ACC112 (cell line): ENCODE measurements around the gene CTNNA3.

Experiments
- H2AFZ ChIP-seq: fragments of 200-600 bp; sonication (generic); one replicate; pipeline ENCODE4 v1.6.0; 2017; ENCODE audit warnings: antibody characterized with exemption, low read length; ENCODE audit not compliant: unreplicated experiment
- H3K27ac ChIP-seq: fragments of 200-600 bp; sonication (generic); 2 replicates; pipeline ENCODE4 v1.5.1; 2014; ENCODE audit warnings: low read depth, mild to moderate bottlenecking, antibody characterized with exemption, low read length, moderate library complexity
- H3K27me3 ChIP-seq: fragments of 200-600 bp; sonication (generic); 2 replicates; pipeline ENCODE4 v1.6.1; 2014; ENCODE audit warnings: mild to moderate bottlenecking, antibody characterized with exemption, low read length, moderate library complexity, mixed read lengths; ENCODE audit not compliant: insufficient read depth
- H3K36me3 ChIP-seq: fragments of 200-600 bp; sonication (generic); 2 replicates; pipeline ENCODE4 v1.6.1; 2016; ENCODE audit warnings: mild to moderate bottlenecking, antibody characterized with exemption, low read length, moderate library complexity, mixed read lengths; ENCODE audit not compliant: insufficient read depth
- H3K4me1 ChIP-seq: fragments of 200-600 bp; sonication (generic); one replicate; pipeline ENCODE4 v1.6.1; 2016; ENCODE audit warnings: low read length, mixed read lengths; ENCODE audit not compliant: insufficient read depth, unreplicated experiment, control insufficient read depth
- H3K4me3 ChIP-seq: fragments of 200-600 bp; sonication (generic); 2 replicates; pipeline ENCODE4 v1.5.1; 2014; ENCODE audit warnings: mild to moderate bottlenecking, low read depth, low read length
- H3K79me2 ChIP-seq: fragments of 200-600 bp; sonication (generic); one replicate; pipeline ENCODE4 v1.6.0; 2016; ENCODE audit warnings: low read length; ENCODE audit not compliant: control insufficient read depth, unreplicated experiment, insufficient read depth

Gene CTNNA3

GRCh38 chr10:67629461-67629971 lies 66.5 kb downstream of the CTNNA3 start:
- H3K4me3 ChIP-seq: no peak overlapping the region
- no peak overlapping the region for H3K27ac ChIP-seq
- no peaks in the 10 kb centered on the region for H3K36me3 ChIP-seq
- no peaks in the 10 kb centered on the region for H3K4me1 ChIP-seq
- H3K27me3 ChIP-seq: no peaks in the 10 kb centered on the region
- H2AFZ ChIP-seq: no peak overlapping the region
- H3K79me2 ChIP-seq: no peaks in the 10 kb centered on the region

DNA sequence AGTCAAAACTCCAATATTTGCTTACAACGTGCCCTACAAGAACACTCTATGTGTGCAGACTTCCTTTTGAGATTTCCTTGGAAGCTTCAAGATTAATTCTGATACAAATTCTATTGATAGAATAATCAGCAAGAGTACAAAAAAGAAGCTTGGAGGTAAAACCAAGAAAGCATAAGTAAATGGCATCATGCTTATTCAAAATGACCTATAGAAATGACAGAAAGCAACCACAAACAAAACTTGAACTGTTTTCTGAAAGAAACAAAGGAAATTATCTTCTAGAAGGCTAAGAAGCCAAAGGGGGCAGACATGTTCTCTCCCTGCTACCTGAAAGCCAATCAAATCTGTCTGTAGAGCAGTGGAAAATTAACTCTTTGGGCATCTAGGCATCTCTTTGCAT lies 73.0 kb downstream of the CTNNA3 start:
- Histone ChIP-seq H3K79me2 (no peaks in the 10 kb centered on the region), H3K27me3 (no peaks in the 10 kb centered on the region), H3K36me3 (no peaks in the 10 kb centered on the region), H3K4me3 (no peak overlapping the region), H3K27ac (no peak overlapping the region), H2AFZ (no peak overlapping the region), H3K4me1 (no peaks in the 10 kb centered on the region)

DNA sequence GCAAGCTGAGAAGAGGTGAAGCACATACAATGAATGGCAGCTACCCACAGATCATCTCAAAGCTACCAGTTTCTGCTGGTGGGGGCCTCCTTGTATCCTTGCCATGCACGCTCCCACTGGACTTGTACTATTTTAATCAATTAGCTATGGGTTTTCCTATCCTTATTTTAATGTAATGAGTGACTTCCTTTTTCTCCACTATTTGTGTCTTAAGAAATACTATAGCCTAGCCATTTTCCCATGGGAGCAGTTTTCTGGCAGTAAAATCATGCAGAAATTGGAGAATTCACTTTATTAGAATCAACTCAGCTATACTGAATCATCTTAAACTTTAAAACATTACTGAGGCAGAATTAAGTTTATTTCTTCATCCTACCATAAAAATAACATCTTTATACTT lies 73.5 kb downstream of the CTNNA3 start:
- Histone ChIP-seq H3K4me3 (no peak overlapping the region), H3K27ac (no peak overlapping the region), H2AFZ (no peak overlapping the region), H3K27me3 (no peaks in the 10 kb centered on the region), H3K36me3 (no peaks in the 10 kb centered on the region), H3K4me1 (no peaks in the 10 kb centered on the region), H3K79me2 (no peaks in the 10 kb centered on the region)

DNA sequence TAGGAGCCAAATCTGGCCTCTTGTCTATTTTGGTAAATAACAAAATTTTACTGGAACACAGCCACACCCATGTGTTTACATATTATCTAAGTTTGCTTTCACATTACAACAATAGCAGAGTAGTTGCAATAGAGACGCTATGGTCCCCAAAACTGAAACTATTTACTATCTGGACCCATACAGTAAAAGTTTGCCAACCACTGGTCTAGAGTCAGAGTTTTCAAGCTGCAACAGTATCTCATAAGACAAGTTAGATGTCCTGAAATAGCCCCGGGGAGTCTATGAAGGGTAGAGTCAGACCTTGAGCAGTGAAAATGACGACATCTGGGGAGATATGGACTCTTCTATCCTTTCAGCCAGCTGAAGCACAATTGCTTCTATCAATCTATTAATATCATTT lies 74.2 kb downstream of the CTNNA3 start:
- no peak overlapping the region for H3K27ac ChIP-seq
- H3K27me3 ChIP-seq: no peaks in the 10 kb centered on the region
- H3K36me3 ChIP-seq: no peaks in the 10 kb centered on the region
- no peak overlapping the region for H2AFZ ChIP-seq
- H3K4me3 ChIP-seq: no peak overlapping the region
- no peaks in the 10 kb centered on the region for H3K79me2 ChIP-seq
- H3K4me1 ChIP-seq: no peaks in the 10 kb centered on the region

DNA sequence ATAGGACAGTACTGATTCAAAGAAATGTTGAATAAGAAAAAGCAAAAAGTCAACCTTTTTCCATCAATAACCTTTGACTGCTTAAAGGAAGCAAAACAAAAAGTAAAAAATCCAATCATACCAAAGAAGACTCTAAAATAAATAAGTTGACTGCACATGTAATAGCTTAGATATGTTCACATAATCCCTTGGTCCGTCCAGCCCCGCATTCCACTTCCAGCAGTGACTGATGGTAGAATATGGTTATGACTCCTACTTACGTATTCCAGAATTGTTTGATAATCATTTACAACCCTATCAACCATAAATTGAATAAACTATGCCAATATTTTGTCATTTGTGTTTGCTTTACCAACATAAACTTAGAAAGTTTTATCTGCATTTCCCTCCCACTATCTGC lies 77.9 kb downstream of the CTNNA3 start:
- Histone ChIP-seq H3K4me1 (no peaks in the 10 kb centered on the region), H3K36me3 (no peaks in the 10 kb centered on the region), H3K27ac (no peak overlapping the region), H2AFZ (no peak overlapping the region), H3K4me3 (no peak overlapping the region), H3K79me2 (no peaks in the 10 kb centered on the region), H3K27me3 (no peaks in the 10 kb centered on the region)

GRCh38 chr10:67612577-67613537 lies 83.1 kb downstream of the CTNNA3 start:
- Histone ChIP-seq H3K79me2 (no peaks in the 10 kb centered on the region), H3K4me3 (no peak overlapping the region), H3K36me3 (no peaks in the 10 kb centered on the region), H3K27ac (no peak overlapping the region; the same call in 1 of the 2 replicates), H3K27me3 (no peaks in the 10 kb centered on the region), H3K4me1 (peaks cover 2% of the 10 kb centered on the region), H2AFZ (no peak overlapping the region)

DNA sequence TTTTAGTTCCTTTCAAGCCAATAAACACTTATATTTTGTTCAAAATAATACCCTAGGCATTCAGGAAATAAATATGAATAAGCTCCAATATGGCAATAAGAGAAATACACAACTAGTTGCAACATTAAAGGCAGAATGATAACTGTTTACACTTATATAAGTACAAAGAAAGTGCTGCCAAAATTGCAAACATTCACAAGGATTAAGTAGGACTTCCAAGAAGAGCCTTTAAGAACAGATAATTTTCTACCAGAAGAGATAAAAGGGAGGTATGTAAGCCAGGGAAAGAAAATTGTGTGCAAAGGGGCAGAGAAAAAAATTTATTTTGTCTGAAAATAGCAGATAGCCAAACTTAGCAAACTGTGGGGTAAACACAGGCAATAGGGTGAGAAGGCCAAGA lies 83.8 kb downstream of the CTNNA3 start:
- no peak overlapping the region for H2AFZ ChIP-seq

GRCh38 chr10:67609996-67610793 lies 85.8 kb downstream of the CTNNA3 start:
- no peaks in the 10 kb centered on the region for H3K27me3 ChIP-seq
- no peaks in the 10 kb centered on the region for H3K36me3 ChIP-seq
- H3K4me1 ChIP-seq: peaks cover 14% of the 10 kb centered on the region
- H3K27ac ChIP-seq: no peak overlapping the region
- H3K4me3 ChIP-seq: no peak overlapping the region
- no peak overlapping the region for H2AFZ ChIP-seq
- no peaks in the 10 kb centered on the region for H3K79me2 ChIP-seq

More for the DNA sequence above, 83.8 kb downstream of the CTNNA3 start:
- Histone ChIP-seq H3K27me3 (no peaks in the 10 kb centered on the region), H3K79me2 (no peaks in the 10 kb centered on the region), H3K4me1 (peaks cover 9% of the 10 kb centered on the region), H3K27ac (no peak overlapping the region), H3K4me3 (no peak overlapping the region), H3K36me3 (no peaks in the 10 kb centered on the region)

- peak overlapping the region; percentile 25 for H3K27ac ChIP-seq
- H3K36me3 ChIP-seq: no peaks in the 10 kb centered on the region
- H3K4me3 ChIP-seq: no peak overlapping the region
- no peak overlapping the region for H2AFZ ChIP-seq
- H3K4me1 ChIP-seq: peaks cover 18% of the 10 kb centered on the region
- H3K27me3 ChIP-seq: no peaks in the 10 kb centered on the region
- no peaks in the 10 kb centered on the region for H3K79me2 ChIP-seq
Observed at GRCh38 chr10:67608001-67608400, 88.0 kb downstream of the CTNNA3 start.

GRCh38 chr10:67607472-67607871 lies 88.5 kb downstream of the CTNNA3 start:
- Histone ChIP-seq H2AFZ (no peak overlapping the region), H3K27me3 (no peaks in the 10 kb centered on the region), H3K36me3 (no peaks in the 10 kb centered on the region), H3K79me2 (no peaks in the 10 kb centered on the region), H3K27ac (peak overlapping the region; percentile 72), H3K4me1 (peaks cover 23% of the 10 kb centered on the region), H3K4me3 (no peak overlapping the region)
